Stimulated activated CD4-positive, alpha-beta T cell treated with anti-CD3 and anti-CD28 coated beads, TNF-alpha, amount 100 ng/mL, for 1 hour (primary cell): Measurements from ENCODE around the gene FAM135A.
"Not testable (repeated sequence)": the region's sequence is repeated elsewhere in the genome, so short reads cannot be mapped to it uniquely, and the experiment has no call there.

Experiments
- DNase-seq, 3 donors: peaks; one replicate each; pipeline ENCODE4 v3.0.0-alpha.2; 2020; ENCODE audit warnings: low read depth in 3 of 3, low spot score in 1 of 3

The FAM135A gene

DNA sequence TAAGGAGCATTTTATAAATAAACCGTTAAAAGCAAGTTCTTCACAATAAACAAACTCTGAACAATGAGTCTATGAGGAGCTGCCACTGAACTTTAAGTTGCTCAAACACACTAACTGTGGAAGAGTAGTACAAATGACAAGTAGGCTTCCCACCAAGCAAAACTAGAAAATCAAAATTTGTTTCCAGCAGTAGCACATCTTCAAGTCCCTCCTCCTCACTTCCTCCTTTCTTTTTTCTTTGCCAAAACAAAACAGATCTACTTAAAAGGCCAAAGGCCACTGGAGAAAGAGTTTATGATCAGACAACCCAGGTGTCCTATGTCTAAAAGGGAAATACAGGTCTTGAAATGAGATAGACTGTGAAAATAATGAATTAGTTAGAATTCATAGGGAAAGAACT is 17.1 kb upstream of the FAM135A start:
- DNase-seq, result no peak

DNA sequence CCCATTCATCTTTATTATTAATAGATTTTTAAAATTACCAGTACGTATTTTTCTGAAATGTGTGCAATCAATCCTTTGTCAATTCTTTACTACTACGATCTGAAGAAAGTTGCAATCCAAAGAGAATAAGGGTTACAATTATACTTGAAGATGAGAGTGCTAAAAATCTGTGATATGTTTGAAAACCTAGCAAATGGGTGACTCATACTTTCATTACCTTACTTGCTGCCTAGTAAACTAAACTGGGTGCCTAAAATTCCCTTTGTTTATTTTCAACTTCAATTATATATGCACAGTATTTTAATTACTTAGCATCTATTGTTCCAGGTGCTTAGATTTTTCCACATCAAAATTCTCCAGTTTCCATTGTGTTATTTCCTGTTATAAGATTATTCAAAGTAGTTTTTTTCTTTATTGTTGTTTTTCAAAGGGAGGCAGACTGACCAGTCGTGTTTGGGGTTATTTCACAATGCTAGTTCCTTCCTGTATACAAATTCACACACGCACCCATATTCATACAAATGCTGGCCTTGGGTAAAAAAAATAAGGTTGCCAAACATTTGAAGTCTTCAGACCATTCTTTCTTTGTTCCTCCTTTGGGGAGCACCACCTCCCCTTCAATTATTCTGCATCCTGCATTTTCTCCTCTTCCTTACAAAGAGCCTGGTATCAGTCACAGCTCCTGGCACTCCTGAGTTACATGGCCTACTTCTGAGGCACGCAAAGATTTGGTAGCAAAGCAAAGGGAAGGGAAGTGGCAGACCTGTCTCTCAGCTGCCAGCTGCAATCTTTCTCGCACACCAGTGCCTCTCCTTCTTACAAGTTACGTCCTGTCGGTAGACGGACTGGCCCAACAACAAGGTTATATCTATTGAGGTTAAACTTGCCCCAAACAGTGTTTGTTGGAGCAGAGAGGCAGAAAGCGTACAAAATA is 16.2 kb upstream of the FAM135A start:
- no peak for DNase-seq

DNA sequence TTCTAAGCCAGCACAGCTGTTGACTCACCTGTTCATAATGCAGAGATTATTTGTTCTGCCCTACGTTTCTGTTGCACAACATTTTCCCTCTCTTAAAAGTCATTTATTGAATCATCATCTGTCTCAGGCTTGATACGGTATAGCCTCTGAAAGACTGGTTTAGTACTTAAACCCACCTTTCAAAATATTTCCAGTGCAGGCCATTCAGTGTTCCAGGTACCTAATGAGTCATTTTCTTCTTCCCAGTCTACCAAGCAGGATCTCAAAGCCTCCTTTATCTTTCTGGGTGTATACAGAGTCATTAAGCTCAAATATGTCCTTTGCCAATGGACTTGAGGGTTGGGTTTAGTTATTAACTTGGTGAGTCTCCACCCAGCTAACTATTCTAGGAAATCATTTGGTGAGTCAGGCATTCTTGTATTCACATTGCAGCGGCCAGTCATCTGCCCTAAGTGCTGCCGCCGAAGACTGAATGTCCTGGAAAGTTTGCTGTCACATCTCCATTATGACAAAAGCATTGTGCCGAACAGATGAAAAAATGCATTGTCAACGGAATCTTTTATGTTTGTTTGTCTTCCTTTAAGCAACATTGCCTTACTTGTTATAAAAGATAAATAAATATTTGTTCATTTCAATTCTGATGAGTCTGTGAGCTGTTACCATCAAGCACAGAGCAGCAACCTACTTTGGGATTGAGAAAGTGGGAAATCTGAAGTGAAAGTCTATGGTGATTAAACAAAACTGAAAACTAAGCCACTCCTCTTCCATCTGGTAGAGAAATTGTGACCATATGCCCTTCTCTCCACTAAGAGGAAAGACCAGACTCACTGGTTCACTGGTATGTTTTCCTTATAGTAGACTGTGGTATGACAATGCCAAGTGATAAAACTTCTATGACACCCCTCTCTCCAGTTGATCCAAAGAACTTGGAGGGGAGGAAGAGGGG is 14.3 kb upstream of the FAM135A start:
- no peak for DNase-seq

DNA sequence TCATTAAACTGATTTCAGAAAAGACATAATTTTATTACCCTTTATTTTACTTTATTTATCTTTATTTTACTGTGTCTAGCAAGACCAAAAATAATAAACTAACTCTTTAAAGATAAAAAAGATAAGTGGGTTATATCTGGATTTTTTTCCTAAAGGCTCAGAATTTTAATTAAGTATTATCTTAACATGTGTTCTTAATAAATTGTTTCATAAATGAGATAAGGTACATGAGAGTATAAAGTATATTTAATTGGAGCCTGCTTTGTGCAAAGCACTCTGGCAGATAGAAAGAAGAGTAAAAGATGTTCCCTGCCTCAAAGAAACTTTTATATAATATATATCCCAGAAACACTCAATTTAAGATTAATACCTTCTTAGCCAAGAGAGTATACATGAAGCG is 8.7 kb upstream of the FAM135A start:
- DNase-seq, result no peak

DNA sequence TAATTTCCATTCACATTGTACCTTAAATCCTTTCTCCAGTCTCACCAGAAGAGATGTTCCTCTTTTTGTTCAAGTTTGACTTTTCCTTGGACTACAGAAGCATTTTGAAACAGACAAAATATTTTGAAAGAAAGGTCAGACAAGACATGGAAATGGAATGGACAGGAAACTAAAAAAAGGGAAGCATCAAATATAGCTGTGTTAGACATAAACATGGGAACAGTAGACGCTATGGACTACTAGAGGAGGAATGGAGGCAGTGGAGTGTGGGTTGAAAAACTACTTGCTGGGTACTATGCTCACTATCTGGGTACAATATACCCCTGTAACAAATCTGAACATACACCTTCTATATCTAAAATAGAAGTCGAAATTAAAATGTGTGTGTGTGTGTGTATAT is 4.1 kb upstream of the FAM135A start:
- DNase-seq, result no peak

DNA sequence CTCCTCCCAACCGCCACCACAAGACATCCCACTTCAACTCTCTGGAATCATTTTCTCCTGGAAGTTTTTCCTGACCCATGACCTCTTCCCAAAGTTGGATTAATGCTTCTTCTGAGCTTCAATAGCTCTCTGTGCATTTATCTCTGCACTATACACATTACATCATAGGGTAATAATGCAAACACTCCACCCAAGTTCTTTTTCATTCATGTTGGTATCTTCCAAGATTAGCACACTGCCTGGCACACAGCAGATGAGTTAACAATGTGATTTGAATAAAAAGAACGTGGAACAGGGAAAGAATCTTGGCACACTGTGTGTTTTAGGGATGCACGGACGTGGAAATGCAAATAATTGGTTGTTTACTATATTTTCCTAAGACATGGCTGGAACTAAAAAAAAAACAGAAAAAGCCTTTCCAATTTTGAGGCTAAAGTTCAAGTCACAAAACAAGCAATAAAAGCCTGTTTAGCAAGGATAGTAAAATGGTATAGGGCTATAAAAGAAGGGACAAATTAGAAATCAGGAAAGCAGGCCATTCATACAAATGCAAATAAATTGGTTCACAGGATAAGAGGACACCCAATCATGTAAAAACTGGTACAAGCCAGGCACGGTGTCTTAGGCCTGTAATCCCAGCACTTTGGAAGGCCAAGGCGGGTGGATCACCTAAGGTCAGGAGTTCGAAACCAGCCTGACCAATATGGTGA is 1.6 kb upstream of the FAM135A start:
- no peak for DNase-seq

DNA sequence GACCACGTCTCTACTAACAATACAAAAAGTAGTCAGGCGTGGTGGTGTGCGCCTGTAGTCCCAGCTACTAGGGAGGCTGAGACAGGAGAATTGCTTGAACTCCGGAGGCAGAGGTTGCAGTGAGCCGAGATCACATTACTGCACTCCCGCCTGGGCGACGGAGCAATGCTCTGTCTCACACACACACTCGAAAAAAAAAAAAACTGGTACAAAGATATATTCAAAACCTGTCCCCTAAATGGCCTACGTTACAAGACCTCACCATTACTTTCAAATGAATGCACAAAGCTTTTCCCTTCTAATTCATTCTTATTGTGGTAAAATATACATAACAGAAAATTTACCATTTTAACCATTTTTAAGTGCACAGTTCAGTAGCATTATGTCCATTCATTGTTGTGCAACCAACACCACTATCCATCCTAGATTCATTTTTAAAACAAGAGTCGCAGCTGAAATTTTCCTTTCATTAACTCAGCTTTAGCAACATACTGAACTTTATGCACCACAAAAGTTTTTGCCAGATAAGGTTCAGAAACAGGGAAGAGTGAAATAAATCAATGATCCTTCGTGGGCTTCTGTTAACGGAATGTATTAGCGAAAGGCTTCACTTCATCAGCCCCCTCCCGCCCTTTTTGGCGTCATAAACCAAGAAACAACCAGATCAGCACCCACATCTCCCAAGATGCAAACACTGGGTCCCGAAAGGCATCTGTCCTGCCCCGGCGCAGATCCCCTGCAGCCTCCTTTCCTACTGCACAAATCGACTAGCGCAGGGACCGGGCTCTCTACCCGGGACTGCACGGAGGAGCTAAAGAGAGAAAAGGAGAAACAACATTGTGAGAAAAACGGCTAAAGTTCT is 825 bp upstream of the FAM135A start:
- no peak for DNase-seq

DNA sequence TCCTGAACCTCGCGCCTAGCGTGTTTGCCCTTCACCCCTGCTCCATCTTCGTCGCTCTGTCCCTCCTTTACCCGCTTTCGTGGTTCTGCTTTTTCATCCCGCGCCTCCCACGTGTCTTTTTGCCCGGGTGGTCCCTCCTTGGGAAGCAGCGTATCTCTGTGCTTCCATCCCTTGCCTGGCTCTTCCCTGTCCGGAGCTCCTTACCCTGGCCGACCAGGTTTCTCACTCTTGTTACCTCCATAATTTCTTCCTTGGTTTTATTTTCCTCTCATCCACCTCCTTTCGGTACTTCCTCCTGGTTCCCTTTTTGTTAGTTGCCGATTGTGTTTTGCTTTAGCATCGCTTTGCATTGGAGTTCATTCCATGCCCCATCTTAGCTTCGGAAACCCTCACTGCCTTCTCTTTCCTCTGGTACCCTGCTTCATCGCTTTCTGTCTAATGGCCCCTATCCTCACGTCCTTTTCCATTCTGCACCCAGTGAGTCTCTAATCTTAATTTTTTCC is 735 bp downstream of the FAM135A start:
- DNase-seq, result peak in 1 of 3 donors; percentile 1

DNA sequence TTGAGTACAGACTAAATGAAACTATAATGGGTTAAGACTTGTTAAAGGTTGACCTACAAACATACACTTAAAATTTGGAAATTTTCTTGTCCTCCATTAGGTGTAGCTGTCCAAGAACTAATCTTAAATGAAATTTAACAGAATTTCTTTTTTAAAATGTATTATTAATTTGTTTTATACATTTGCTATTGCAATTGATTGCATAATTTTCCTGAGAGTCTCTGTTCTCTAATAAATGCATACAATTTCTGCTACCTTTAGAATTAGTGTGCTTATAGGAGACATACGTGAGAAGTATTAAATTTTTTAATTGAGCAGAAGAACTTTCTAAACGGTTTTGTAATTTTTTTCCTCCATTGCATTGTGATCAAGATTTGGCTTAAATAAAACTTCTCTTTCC is 1.5 kb downstream of the FAM135A start:
- no peak for DNase-seq

DNA sequence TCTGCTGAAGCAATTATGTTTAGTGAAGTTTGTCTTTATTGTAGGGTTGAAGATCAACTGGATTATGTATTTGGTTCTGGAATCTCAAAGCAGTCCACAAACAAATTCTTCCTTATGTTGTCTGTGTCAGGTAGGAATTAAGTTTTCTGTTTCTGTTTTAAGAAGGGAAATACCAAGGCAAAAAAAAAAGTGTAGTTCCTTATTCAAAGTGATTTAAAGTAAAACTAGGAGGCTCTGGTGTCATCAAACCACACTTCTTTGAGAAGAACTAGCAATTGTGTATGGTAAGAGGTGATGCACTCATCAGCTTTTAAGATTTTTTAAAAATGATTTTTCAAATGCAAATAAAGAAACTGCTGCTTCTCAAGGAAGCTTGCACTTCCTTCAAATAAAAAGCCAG is 1.9 kb downstream of the FAM135A start:
- DNase-seq, result no peak

DNA sequence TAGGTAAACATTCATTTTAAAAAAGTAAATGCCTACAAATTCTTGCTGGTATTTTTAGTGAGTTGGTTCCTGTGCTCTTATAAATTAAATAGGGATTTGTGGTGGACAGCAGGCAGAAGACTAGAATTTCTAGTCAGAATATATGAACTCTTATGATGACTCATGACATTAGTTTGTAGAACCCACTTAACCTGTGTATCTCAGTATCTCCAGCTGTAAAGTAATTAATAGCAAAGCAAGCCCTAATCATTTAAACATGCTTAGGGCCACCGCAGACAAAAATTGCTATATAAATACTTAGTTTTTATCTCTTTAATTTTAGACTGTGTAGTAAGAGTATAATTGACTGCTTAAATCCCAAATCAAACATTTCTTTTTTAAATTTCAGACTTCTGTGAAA is 2.4 kb downstream of the FAM135A start:
- no peak for DNase-seq

DNA sequence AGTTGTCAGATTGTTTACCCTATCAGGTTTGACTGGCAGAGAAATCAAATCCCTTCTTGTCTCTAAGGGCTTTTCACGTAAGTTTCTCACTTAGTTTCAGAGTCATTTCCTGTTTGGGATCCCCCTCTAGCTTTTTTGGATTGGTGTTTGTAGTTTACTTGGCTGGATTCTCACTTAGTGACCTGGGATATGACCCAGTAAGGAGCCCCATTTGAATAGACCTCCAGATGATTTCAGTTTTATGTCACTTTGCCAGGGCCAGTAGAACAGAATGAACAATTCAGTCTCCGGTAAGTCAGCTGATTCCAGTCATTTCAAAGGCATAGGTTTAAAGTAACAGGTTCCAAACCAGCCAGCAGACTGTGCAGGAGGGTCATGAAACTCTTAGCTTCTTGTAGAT is 8.2 kb downstream of the FAM135A start:
- no peak for DNase-seq

DNA sequence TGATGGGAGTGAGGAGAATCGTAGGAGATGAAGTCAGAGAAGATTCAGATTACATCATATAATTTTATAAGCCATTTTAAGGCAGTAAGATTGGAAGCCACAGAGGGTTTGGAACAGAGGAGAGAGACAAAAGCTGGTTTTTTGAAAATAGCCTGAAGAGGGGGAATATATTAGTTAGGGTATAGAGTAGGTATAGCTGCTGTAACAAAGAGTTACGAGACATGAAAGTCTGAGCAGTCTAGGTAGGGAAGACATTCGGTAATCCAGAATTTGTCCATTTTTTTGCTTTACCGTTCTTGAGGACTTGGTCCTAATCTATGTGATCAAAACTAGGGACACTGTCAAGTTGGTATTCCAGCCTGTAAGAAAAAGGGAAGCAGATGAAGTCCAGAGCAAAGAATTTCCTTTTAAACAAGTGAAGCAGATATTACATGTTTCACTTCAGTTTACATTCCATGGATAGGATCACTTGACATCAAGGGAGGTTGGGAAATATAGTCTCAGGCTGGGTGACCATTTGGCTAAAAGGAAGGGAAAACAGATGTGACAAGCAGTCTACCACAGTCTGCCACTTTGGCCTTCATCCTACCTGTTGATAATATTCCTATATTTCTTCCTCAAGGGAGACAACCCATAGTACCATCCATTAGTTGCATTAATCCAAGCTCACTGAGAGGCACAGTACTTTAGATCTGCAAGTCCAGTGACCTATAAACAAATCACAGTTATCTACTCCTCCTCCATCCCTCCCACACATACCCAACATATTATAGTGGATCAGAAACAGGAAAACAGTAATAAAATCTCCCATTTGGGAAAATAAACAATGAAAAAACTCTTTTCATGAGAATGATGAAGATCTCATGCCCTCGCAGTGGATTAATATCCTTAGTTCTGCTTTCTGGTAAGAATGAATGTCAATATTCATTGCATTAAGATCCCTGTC is 10.2 kb downstream of the FAM135A start:
- DNase-seq, result no peak

DNA sequence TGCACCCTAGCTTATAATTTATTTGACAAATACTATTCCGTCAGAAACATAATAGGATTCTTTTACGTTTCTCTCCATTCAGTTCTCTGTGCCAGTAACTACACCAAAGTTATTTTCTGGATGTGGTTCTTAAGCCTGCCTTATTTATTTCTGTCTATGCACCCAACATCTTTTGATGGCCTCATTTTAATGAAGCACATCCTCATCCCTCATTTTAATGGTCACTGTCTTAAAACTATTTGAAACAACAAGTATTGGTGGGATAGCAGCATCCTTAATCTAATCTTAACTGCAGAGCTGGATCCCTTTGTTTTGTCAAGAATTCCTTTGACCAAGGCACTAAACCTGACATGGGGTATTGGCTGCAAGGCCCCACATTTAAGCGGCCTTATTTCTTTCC is 11.0 kb downstream of the FAM135A start:
- no peak for DNase-seq

DNA sequence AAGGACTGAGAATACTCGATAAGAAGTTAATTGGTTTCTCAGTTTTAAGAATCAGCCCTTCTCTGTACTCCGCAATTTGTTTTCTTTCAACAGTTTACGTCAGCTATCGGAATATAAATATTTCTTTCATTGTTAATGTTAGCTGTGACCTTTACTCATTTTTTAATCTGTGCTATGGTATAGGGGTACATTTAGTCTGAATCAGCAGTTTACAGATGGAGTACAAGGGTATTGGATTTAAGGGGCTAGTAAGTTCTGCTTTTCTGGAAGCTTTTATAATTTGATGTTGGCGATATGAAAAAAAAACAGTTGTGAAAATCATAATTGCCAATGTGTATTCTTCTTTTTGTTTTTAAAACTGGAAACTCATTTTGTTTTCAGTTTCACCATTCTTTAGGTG is 23.0 kb downstream of the FAM135A start:
- DNase-seq, result no peak

DNA sequence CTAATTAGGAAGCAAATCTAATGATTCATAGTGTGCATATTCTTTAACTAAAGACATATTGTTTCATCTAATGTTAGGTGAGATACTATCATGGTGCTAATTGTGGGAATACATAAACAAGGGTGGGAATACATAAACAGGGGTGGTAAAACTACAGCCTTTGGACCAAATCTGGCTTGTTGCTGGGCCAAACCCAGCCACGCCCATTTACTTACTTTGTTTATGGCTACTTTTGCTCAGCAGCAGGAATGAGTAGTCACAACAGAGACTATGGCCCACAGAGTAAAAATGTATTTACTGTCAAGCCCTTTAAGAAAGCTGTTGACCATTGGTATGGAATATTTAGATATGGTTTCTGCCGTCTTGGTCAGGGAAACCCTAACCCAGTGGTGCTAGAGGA is 31.7 kb downstream of the FAM135A start:
- no peak for DNase-seq

DNA sequence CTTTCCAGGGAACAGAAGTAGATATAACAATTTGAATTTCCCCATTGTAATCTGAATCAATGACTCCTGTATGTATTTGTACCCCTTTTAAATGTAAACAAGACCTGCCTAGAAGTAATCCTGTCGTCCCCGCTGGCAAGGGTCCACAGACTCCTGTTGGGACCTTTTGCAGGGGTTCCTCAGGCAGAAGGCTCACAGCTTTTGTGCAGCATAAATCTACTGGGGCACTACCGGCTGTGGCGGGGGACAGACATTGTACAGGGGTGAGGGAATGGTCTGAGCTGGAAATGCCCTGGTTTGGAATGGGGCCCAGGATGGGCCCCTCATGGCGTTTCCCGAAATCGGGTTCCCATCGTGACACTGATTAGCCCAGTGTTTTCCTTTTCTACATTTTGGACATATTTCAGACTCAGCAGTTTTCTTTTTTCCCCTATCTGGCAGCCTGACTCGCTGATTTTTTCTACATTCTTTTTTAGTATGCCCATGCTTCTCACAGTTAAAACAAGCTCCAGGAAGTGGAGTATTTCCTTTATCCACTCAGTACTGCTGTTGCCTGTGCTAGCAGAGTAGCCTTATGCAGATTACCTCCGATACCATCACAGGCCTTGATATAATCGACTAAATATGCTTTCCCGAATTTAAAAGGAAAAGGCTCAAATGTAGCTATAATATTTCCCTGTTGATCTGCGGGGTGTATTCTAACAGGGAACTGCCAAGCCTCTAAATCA is 34.2 kb downstream of the FAM135A start:
- not testable (repeated sequence) for DNase-seq

DNA sequence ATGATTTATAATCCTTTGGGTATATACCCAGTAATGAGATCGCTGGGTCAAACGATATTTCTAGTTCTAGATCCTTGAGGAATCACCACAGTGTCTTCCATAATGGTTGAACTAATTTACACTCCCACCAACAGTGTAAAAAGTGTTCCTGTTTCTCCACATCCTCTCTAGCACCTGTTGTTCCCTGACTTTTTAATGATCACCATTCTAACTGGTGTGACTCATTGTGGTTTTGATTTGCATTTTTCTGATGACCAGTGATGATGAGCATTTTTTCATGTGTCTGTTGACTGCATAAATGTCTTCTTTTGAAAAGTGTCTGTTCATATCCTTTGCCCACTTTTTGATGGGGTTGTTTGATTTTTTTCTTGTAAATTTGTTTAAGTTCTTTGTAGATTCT is 40.6 kb downstream of the FAM135A start:
- not testable (repeated sequence) for DNase-seq
